A673 (cell line): ENCODE results near the gene IRS1. TPM values are rescaled to one million over a fixed set of nuclear protein-coding genes. Genes with fewer than 3 reads are reported as not detected.
A peak's percentile ranks its signal among the peaks of the same experiment; 100 is the strongest.

Experiments
- BruUV-seq: library from RNA; stranded (reverse); fragments of 400-500 nt; replicated peaks from 2 replicates; lab custom pipeline; 2021; lab: Mats Ljungman, UMichigan
- CTCF ChIA-PET: fragments of 300-600 bp; sonication (Branson Sonifier 250); formaldehyde crosslinking; loops from one replicate; lab custom pipeline; 2022; ENCODE audit warnings: antibody characterized with exemption; lab: Charles Lee
- POLR2A ChIA-PET: fragments of 300-600 bp; sonication (Branson Sonifier 250); formaldehyde crosslinking; loops from one replicate; lab custom pipeline; 2022; ENCODE audit warnings: antibody characterized with exemption; ENCODE audit not compliant: low non-redundant PET; lab: Charles Lee
- DNase-seq: peaks from one replicate; pipeline ENCODE4 v3.0.0-alpha.2; 2015; ENCODE audit warnings: low spot score
- H3K27ac ChIP-seq: fragments of 200-600 bp; sonication (generic); 2 replicates; pipeline ENCODE4 v1.5.1; 2016; ENCODE audit warnings: mixed run types, low read depth, mild to moderate bottlenecking, mixed read lengths, antibody characterized with exemption, low read length; ENCODE audit not compliant: poor library complexity, severe bottlenecking
- H3K27me3 ChIP-seq: fragments of 200-600 bp; sonication (generic); replicated peaks from 2 replicates; pipeline ENCODE4 v1.6.1; 2017; ENCODE audit warnings: mixed run types, low read depth, mild to moderate bottlenecking, mixed read lengths, antibody characterized with exemption, low read length; ENCODE audit not compliant: insufficient read depth, poor library complexity
- H3K36me3 ChIP-seq: fragments of 200-600 bp; sonication (generic); 2 replicates; pipeline ENCODE4 v1.6.1; 2016; ENCODE audit warnings: mixed run types, mild to moderate bottlenecking, mixed read lengths, antibody characterized with exemption, low read length; ENCODE audit not compliant: insufficient read depth, poor library complexity, severe bottlenecking
- H3K4me1 ChIP-seq: fragments of 200-600 bp; sonication (generic); 2 replicates; pipeline ENCODE4 v1.6.1; 2017; ENCODE audit warnings: mixed run types, mild to moderate bottlenecking, mixed read lengths, antibody characterized with exemption, low read length; ENCODE audit not compliant: insufficient read depth, poor library complexity, severe bottlenecking
- H3K4me3 ChIP-seq: fragments of 200-600 bp; sonication (generic); 2 replicates; pipeline ENCODE4 v1.5.1; 2016; ENCODE audit warnings: low read depth, mixed run types, mild to moderate bottlenecking, mixed read lengths, low read length; ENCODE audit not compliant: poor library complexity, severe bottlenecking
- H3K9me3 ChIP-seq: fragments of 200-600 bp; sonication (generic); 2 replicates; pipeline ENCODE4 v1.6.1; 2016; ENCODE audit warnings: mixed run types, low read depth, mild to moderate bottlenecking, mixed read lengths, antibody characterized with exemption, low read length; ENCODE audit not compliant: poor library complexity, severe bottlenecking
- EZH2 ChIP-seq: fragments of 200-600 bp; sonication (generic); IDR thresholded peaks from 2 replicates; pipeline ENCODE4 v1.6.1; 2017; ENCODE audit warnings: borderline replicate concordance, low read depth, mild to moderate bottlenecking, mixed read lengths, antibody characterized with exemption, low read length; ENCODE audit not compliant: poor library complexity, severe bottlenecking
- intact Hi-C: fragments of 100-400 bp; cut with micrococcal nuclease; formaldehyde crosslinking; loops from one replicate; pipeline ENCODE4 v1.10.0; 2022; ENCODE audit not compliant: unreplicated experiment
- total RNA-seq: library from RNA; stranded (reverse); gene quantifications from 2 replicates; pipeline ENCODE4 v1.2.3, GENCODE V29; 2021
- TF ChIP-seq, protein P1 (sequence below): fragments of 300-800, 200-600 bp; sonication (generic); conservative IDR thresholded peaks from 2 replicates; pipeline ENCODE4 v1.5.1; 2017; ENCODE audit warnings: low read depth, mild to moderate bottlenecking, antibody characterized with exemption, low read length, moderate library complexity, mixed read lengths

Gene IRS1
- total RNA-seq, 1 experiment from 2014 or later, result 29.3 TPM

DNA sequence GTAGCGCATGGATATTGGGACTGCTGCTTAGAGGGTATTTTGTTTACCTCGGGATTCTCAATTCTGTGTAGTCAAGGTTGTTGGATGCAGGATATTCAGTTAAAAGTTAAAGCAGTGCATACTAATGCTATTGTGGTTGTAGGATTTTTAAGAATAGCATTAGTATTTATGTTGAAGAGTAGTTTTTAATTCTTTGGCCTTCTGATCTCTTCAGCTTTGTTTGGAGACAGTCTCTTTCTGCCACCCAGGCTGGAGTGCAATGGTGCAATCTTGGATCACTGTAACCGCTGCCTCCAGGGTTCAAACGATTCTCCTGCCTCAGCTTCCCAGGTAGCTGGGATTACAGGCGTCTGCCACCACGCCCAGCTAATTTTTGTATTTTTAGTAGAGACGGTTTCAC lies 37.7 kb upstream of the IRS1 start:
- intact Hi-C loops, result no loop called here
- Histone ChIP-seq H3K4me3 (peak overlapping the region; percentile 64), H3K27ac (no peak overlapping the region), H3K4me1 (peaks cover 12% of the 10 kb centered on the region), H3K36me3 (no peaks in the 10 kb centered on the region), H3K9me3 (no peaks in the 10 kb centered on the region), H3K27me3 (no peaks in the 10 kb centered on the region)
- no TSS peak for BruUV-seq
- TF ChIP-seq EZH2, result no peak
- TF ChIP-seq, protein P1, sequence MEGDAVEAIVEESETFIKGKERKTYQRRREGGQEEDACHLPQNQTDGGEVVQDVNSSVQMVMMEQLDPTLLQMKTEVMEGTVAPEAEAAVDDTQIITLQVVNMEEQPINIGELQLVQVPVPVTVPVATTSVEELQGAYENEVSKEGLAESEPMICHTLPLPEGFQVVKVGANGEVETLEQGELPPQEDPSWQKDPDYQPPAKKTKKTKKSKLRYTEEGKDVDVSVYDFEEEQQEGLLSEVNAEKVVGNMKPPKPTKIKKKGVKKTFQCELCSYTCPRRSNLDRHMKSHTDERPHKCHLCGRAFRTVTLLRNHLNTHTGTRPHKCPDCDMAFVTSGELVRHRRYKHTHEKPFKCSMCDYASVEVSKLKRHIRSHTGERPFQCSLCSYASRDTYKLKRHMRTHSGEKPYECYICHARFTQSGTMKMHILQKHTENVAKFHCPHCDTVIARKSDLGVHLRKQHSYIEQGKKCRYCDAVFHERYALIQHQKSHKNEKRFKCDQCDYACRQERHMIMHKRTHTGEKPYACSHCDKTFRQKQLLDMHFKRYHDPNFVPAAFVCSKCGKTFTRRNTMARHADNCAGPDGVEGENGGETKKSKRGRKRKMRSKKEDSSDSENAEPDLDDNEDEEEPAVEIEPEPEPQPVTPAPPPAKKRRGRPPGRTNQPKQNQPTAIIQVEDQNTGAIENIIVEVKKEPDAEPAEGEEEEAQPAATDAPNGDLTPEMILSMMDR, result no peak
- CTCF ChIA-PET, result no interaction called here
- DNase-seq, result no peak
- POLR2A ChIA-PET, result no interaction called here

DNA sequence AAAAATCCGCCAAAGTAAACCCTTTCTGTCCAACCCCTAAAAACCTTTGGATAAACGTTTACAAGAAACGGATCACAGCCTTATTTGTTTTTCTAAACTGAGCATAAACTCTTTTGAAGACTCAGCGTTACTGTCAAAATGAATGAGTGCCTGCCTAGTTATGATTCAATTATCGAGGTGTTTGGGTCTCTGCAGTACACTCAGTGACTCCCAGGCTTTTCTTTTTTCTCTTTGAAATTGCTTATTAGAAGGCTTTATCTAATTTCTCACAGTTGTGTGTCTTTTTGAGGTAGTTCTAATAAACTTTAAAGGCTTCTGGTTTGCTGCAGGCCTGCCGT lies 36.9 kb upstream of the IRS1 start:
- no peaks in the 10 kb centered on the region for H3K27me3 ChIP-seq
- no peaks in the 10 kb centered on the region for H3K9me3 ChIP-seq
- ChIA-PET CTCF (no interaction called here), POLR2A (no interaction called here)
- no peak for DNase-seq
- H3K4me1 ChIP-seq, result peaks cover 12% of the 10 kb centered on the region
- H3K36me3 ChIP-seq, result no peaks in the 10 kb centered on the region
- peak overlapping the region; percentile 64 for H3K4me3 ChIP-seq
- intact Hi-C loops, result no loop called here
- TF ChIP-seq EZH2, result no peak
- TF ChIP-seq, protein P1, result no peak
- H3K27ac ChIP-seq, result peak overlapping the region; percentile 88
- BruUV-seq, result no TSS peak

DNA sequence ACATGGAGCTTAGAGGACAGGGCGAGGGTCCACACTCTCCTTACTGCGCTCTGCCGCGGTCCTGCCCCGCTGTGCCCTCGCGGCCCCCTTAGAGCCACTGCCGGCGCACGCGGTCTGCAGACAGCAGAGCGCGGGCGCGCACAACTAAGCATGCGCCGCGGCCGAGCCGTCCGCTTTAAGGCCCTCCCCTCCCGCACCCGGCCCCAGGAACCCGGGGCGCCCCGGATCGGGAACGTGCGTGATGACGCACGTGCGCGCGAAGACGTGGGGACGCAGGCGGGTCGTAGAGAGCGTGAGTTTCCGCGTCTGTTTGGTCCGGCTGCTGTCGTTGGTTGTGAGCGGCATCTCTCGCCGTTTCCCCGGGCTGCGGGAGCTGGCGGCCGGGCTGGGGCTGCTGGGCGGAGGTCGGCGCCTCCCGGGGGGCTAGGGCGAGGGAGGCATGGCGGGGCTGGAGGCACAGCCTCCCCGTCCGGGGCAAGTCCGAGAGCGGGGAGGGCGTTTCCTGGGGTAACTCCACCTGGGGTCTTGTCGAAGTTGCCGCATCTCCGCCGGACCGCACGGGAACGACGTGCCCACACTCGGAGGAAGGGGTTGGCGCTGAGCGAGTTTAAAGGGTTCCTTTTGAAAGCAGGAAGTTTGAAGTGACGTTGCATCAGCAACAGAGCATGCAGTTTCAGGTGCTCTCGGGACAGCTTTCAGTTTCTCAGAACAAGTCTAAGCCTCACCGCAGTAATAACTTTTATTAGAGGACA lies 36.4 kb upstream of the IRS1 start, which contains the start of gene RHBDD1:
TSS of gene RHBDD1 (plus strand) at position 259 of the 752 bp plus-strand sequence. CDS start 28,640 bp downstream, outside the sequence.
- ChIA-PET CTCF (no interaction called here), POLR2A (no interaction called here)
- Histone ChIP-seq H3K4me1 (peaks cover 12% of the 10 kb centered on the region), H3K27ac (peak within 1 kb of the TSS; percentile 88), H3K4me3 (peak within 1 kb of the TSS; percentile 64), H3K9me3 (no peaks in the 10 kb centered on the region), H3K36me3 (no peaks in the 10 kb centered on the region), H3K27me3 (no peaks in the 10 kb centered on the region)
- TF ChIP-seq EZH2, result no peak
- TF ChIP-seq, protein P1, result no peak
- BruUV-seq, result TSS peak; percentile 73
- peak; percentile 98 for DNase-seq
- intact Hi-C loops, result no loop called here
